HEK293 (cell line): ENCODE results near the gene RAG1.

Experiments used
- CTCF ChIA-PET: fragments of 350-600 bp; formaldehyde crosslinking; extraction: SDS; loops from one replicate; lab custom pipeline; 2021; ENCODE audit warnings: antibody characterized with exemption; lab: Yijun Ruan, JAX
- POLR2A ChIA-PET: fragments of 300-600 bp; formaldehyde crosslinking; extraction: SDS; loops from one replicate; lab custom pipeline; 2020; ENCODE audit warnings: antibody characterized with exemption, inconsistent platforms; lab: Yijun Ruan, JAX
- H3K27ac ChIP-seq: fragments of 200-500 bp; sonication (Bioruptor generic); 2 replicates; pipeline ENCODE4 v1.5.1; 2014; ENCODE audit warnings: low read depth, low read length, control low read depth, inconsistent platforms; ENCODE audit errors: extremely low read depth
- H3K36me3 ChIP-seq, 2 experiments: fragments of 200-500 bp in 1 of 2; sonication (Bioruptor generic) in 1 of 2; 1 replicate in 1 of 2; 2 replicates in 1 of 2; pipeline ENCODE4 v1.5.1; 2014 to 2017; ENCODE audit warnings: inconsistent platforms in 2 of 2, low read length in 2 of 2; ENCODE audit not compliant: control insufficient read depth in 2 of 2, insufficient read depth in 1 of 2
- H3K4me1 ChIP-seq: fragments of 200-500 bp; sonication (Bioruptor generic); 2 replicates; pipeline ENCODE4 v1.5.1; 2014; ENCODE audit warnings: mild to moderate bottlenecking, low read length, inconsistent platforms; ENCODE audit not compliant: control insufficient read depth, insufficient read depth
- H3K4me3 ChIP-seq: 2 replicates; pipeline ENCODE4 v1.5.1; 2011; ENCODE audit warnings: low read depth, mild to moderate bottlenecking, control low read depth, low read length, moderate library complexity
- H3K9me3 ChIP-seq: fragments of 200-500 bp; sonication (Bioruptor generic); 2 replicates; pipeline ENCODE4 v1.5.1; 2014; ENCODE audit warnings: low read depth, low read length, inconsistent platforms; ENCODE audit not compliant: control insufficient read depth, insufficient read depth
- GLIS2 ChIP-seq: fragments of 450-650 bp; formaldehyde crosslinking; IDR thresholded peaks from 2 replicates; pipeline ENCODE4 v1.5.1; 2016; ENCODE audit warnings: missing biosample characterization, missing genetic modification characterization
- INSM2 ChIP-seq: fragments of 450-650 bp; formaldehyde crosslinking; IDR thresholded peaks from 2 replicates; pipeline ENCODE4 v1.5.1; 2016; ENCODE audit warnings: missing biosample characterization, missing genetic modification characterization
- PRDM10 ChIP-seq: fragments of 450-650 bp; formaldehyde crosslinking; IDR thresholded peaks from 2 replicates; pipeline ENCODE4 v1.5.1; 2016; ENCODE audit warnings: missing biosample characterization, missing genetic modification characterization
- PRDM6 ChIP-seq: fragments of 450-650 bp; formaldehyde crosslinking; IDR thresholded peaks from 2 replicates; pipeline ENCODE4 v1.5.1; 2017; ENCODE audit warnings: missing biosample characterization, missing genetic modification characterization
- ZBTB17 ChIP-seq: fragments of 450-650 bp; formaldehyde crosslinking; IDR thresholded peaks from 2 replicates; pipeline ENCODE4 v1.5.1; 2016; ENCODE audit warnings: missing biosample characterization, missing genetic modification characterization
- ZNF133 ChIP-seq: fragments of 450-650 bp; formaldehyde crosslinking; IDR thresholded peaks from 2 replicates; pipeline ENCODE4 v1.5.1; 2016; ENCODE audit warnings: missing biosample characterization, missing genetic modification characterization
- ZNF169 ChIP-seq: fragments of 450-650 bp; formaldehyde crosslinking; IDR thresholded peaks from 2 replicates; pipeline ENCODE4 v1.5.1; 2016; ENCODE audit warnings: missing biosample characterization, missing genetic modification characterization
- ZNF19 ChIP-seq: fragments of 450-650 bp; formaldehyde crosslinking; IDR thresholded peaks from 2 replicates; pipeline ENCODE4; 2016; ENCODE audit warnings: missing biosample characterization, missing genetic modification characterization, low read depth
- ZNF223 ChIP-seq: fragments of 450-650 bp; formaldehyde crosslinking; IDR thresholded peaks from 2 replicates; pipeline ENCODE4 v1.5.1; 2016; ENCODE audit warnings: missing biosample characterization, missing genetic modification characterization
- ZNF350 ChIP-seq: fragments of 450-650 bp; formaldehyde crosslinking; IDR thresholded peaks from 2 replicates; pipeline ENCODE4 v1.5.0; 2017; ENCODE audit warnings: missing biosample characterization, mild to moderate bottlenecking, missing genetic modification characterization
- ZNF354C ChIP-seq: fragments of 450-650 bp; formaldehyde crosslinking; IDR thresholded peaks from 2 replicates; pipeline ENCODE4 v1.5.1; 2016; ENCODE audit warnings: missing biosample characterization, missing genetic modification characterization, low read depth, borderline replicate concordance
- ZNF426 ChIP-seq: fragments of 450-650 bp; formaldehyde crosslinking; IDR thresholded peaks from 2 replicates; pipeline ENCODE4 v1.5.1; 2017; ENCODE audit warnings: missing biosample characterization, missing genetic modification characterization, mild to moderate bottlenecking, inconsistent platforms, moderate library complexity
- ZNF518A ChIP-seq: fragments of 450-650 bp; formaldehyde crosslinking; conservative IDR thresholded peaks from 2 replicates; pipeline ENCODE4 v1.5.1; 2016; ENCODE audit warnings: low read depth, missing biosample characterization, missing genetic modification characterization
- ZNF544 ChIP-seq: fragments of 450-650 bp; formaldehyde crosslinking; IDR thresholded peaks from 2 replicates; pipeline ENCODE4 v1.5.0; 2017; ENCODE audit warnings: missing biosample characterization, missing genetic modification characterization
- ZNF658 ChIP-seq: fragments of 450-650 bp; formaldehyde crosslinking; IDR thresholded peaks from 2 replicates; pipeline ENCODE4; 2016; ENCODE audit warnings: missing biosample characterization, missing genetic modification characterization

The RAG1 gene

GRCh38 chr11:36605221-36606216 lies 37.7 kb downstream of the RAG1 start (continued):
- no peak for TF ChIP-seq PRDM6 (tag by site-specific recombination)
- no peak for TF ChIP-seq ZNF350 (tag by site-specific recombination)
- TF ChIP-seq ZBTB17 (tag by site-specific recombination) = no peak

- no peaks in the 10 kb centered on the region for H3K4me1 ChIP-seq
- ChIA-PET CTCF (interaction anchor here (0.7 to 2.7 kb wide), 4 partner anchors 13 to 138 kb away, joined by 4 to 7 read pairs (median 4); no protein-coding TSS in a partner anchor), POLR2A (no interaction called here)
- no peak for TF ChIP-seq ZNF354C (tag by site-specific recombination)
- TF ChIP-seq ZNF223 (tag by site-specific recombination) = no peak
- TF ChIP-seq ZNF133 (tag by site-specific recombination) = no peak
- TF ChIP-seq PRDM10 (tag by site-specific recombination) = no peak
- no peak for TF ChIP-seq ZBTB17 (tag by site-specific recombination)
- no peak for TF ChIP-seq INSM2 (tag by site-specific recombination)
- no peak for TF ChIP-seq ZNF426 (tag by site-specific recombination)
- no peak for TF ChIP-seq ZNF518A (tag by site-specific recombination)
- no peak for TF ChIP-seq ZNF169 (tag by site-specific recombination)
- TF ChIP-seq ZNF19 = no peak
- no peak for TF ChIP-seq ZNF658 (tag by site-specific recombination)
- TF ChIP-seq ZNF544 (tag by site-specific recombination) = no peak
- TF ChIP-seq GLIS2 (tag by site-specific recombination) = no peak
- H3K9me3 ChIP-seq = no peaks in the 10 kb centered on the region
- no peak overlapping the region for H3K4me3 ChIP-seq
- no peaks in the 10 kb centered on the region for H3K36me3 ChIP-seq
- no peak overlapping the region for H3K27ac ChIP-seq
Observed at GRCh38 chr11:36608491-36609199, 40.8 kb downstream of the RAG1 start.
